DMS153 treated with DMSO at 0.1 percent for 48 hours (cell line): Measurements from ENCODE around the gene PHF19.

ENCODE experiments used
- DNase-seq: peaks from one replicate; lab custom pipeline; 2025; ENCODE audit not compliant: unreplicated experiment; lab: John Stamatoyannopoulos, UW

The PHF19 gene

GRCh38 chr9:120892748-120893610 lies 16.0 kb upstream of the PHF19 start:
- peak; percentile 73 for DNase-seq

GRCh38 chr9:120891884-120892747 lies 15.1 kb upstream of the PHF19 start:
- peak; percentile 73 for DNase-seq

- no peak for DNase-seq
Observed at GRCh38 chr9:120891245-120891883, 14.4 kb upstream of the PHF19 start.

- DNase-seq, result no peak
Observed at GRCh38 chr9:120890320-120891244, 13.6 kb upstream of the PHF19 start.

- peak; percentile 29 for DNase-seq
Observed at GRCh38 chr9:120889606-120890271, 12.8 kb upstream of the PHF19 start.

GRCh38 chr9:120888626-120889025 lies 11.6 kb upstream of the PHF19 start:
- no peak for DNase-seq

- no peak for DNase-seq
Observed at GRCh38 chr9:120886490-120886967, 9.5 kb upstream of the PHF19 start.

GRCh38 chr9:120885958-120886357 lies 9.0 kb upstream of the PHF19 start:
- no peak for DNase-seq

- no peak for DNase-seq
Observed at GRCh38 chr9:120885457-120885856, 8.5 kb upstream of the PHF19 start.

GRCh38 chr9:120883608-120883996 lies 6.6 kb upstream of the PHF19 start:
- DNase-seq, result no peak

GRCh38 chr9:120882935-120883607 lies 6.1 kb upstream of the PHF19 start:
- DNase-seq, result no peak

GRCh38 chr9:120879446-120879845 lies 2.5 kb upstream of the PHF19 start:
- DNase-seq, result no peak

- peak; percentile 36 for DNase-seq
Observed at GRCh38 chr9:120878188-120879130, 1.5 kb upstream of the PHF19 start.

GRCh38 chr9:120877276-120878034 lies 467 bp upstream of the PHF19 start:
- peak; percentile 60 for DNase-seq

- DNase-seq, result peak; percentile 90
Observed at GRCh38 chr9:120875954-120876841, 790 bp downstream of the PHF19 start.

GRCh38 chr9:120875643-120875953 lies 1.4 kb downstream of the PHF19 start:
- DNase-seq, result no peak

GRCh38 chr9:120875195-120875565 lies 1.8 kb downstream of the PHF19 start:
- DNase-seq, result no peak
